ENCODE results near the gene OR2T3.
"Not testable (repeated sequence)": the region's sequence is repeated elsewhere in the genome, so short reads cannot be mapped to it uniquely, and the experiment has no call there.

The OR2T3 gene

GRCh38 chr1:248449821-248450465 is 23.2 kb upstream of the OR2T3 start:
- H3K4me3 Mint-ChIP-seq; H3K36me3 Mint-ChIP-seq (ENCODE audit: low read depth); H3K27me3 Mint-ChIP-seq; H3K4me1 Mint-ChIP-seq (ENCODE audit: low read depth); H3K9me3 Mint-ChIP-seq; H3K27ac Mint-ChIP-seq; intact Hi-C loops (cut with micrococcal nuclease): not testable (repeated sequence)

DNA sequence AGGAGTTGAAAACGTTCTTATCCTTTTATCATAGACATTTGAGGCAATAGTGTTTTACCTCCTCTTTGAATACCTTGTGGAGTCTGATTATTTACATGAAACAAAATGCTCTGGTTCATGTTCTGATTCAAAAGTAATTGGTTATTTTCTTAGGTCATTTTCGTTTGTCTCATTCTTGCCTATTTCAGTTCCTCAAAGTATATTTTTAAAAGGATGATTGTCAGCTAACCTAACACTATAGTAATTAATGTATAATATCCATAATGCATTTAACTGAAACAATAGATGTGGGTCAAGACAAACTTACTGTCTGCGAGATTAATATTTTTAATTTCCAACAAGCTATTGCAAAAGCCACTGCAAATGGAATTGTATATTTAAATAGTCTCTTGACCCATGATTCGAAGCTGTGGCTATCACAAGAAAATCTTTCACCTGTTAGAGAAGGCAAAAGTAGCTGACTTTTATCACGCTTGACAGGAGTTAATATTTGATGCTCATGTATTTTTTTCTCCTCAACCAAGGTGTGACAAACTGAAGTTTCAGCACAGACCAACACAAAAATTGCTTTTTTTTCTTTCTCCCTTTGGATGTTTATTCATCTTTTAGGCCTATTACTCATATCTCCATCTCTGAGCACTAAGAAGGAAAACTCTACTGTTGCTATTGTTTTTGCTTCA is 22.5 kb upstream of the OR2T3 start:
- H3K9me3 Mint-ChIP-seq; H3K4me3 Mint-ChIP-seq; intact Hi-C loops (cut with micrococcal nuclease); H3K27me3 Mint-ChIP-seq; H3K36me3 Mint-ChIP-seq (ENCODE audit: low read depth); H3K4me1 Mint-ChIP-seq (ENCODE audit: low read depth); H3K27ac Mint-ChIP-seq: not testable (repeated sequence)

GRCh38 chr1:248453619-248454018 is 19.5 kb upstream of the OR2T3 start:
- intact Hi-C loops (cut with micrococcal nuclease); H3K4me3 Mint-ChIP-seq; H3K36me3 Mint-ChIP-seq (ENCODE audit: low read depth); H3K27me3 Mint-ChIP-seq; H3K9me3 Mint-ChIP-seq; H3K4me1 Mint-ChIP-seq (ENCODE audit: low read depth); H3K27ac Mint-ChIP-seq: not testable (repeated sequence)

- H3K4me3 Mint-ChIP-seq; H3K27me3 Mint-ChIP-seq; H3K27ac Mint-ChIP-seq; H3K9me3 Mint-ChIP-seq; H3K4me1 Mint-ChIP-seq (ENCODE audit: low read depth); intact Hi-C loops (cut with micrococcal nuclease); H3K36me3 Mint-ChIP-seq (ENCODE audit: low read depth): not testable (repeated sequence)
Measured at GRCh38 chr1:248455045-248455444, 18.1 kb upstream of the OR2T3 start.

DNA sequence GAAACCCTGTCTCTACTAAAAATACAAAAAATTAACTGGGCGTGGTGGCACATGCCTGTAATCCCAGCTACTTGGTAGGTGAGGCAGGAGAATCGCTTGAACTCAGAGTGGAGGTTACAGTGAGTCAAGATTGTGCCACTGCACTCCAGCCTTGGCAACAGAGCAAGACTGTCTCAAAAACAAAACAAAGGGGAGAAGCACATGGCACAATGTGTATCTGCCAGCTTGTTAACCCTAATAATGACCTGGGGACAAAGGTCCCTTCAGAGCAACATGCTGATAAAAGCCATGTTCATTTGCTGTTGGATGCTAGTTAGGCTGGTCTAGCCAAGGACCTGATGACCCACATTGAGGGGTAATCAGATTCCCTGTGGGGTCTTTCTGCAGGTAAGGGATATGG is 16.5 kb upstream of the OR2T3 start:
- H3K27ac Mint-ChIP-seq; H3K4me3 Mint-ChIP-seq; intact Hi-C loops (cut with micrococcal nuclease); H3K4me1 Mint-ChIP-seq (ENCODE audit: low read depth); H3K9me3 Mint-ChIP-seq; H3K36me3 Mint-ChIP-seq (ENCODE audit: low read depth); H3K27me3 Mint-ChIP-seq: not testable (repeated sequence)

DNA sequence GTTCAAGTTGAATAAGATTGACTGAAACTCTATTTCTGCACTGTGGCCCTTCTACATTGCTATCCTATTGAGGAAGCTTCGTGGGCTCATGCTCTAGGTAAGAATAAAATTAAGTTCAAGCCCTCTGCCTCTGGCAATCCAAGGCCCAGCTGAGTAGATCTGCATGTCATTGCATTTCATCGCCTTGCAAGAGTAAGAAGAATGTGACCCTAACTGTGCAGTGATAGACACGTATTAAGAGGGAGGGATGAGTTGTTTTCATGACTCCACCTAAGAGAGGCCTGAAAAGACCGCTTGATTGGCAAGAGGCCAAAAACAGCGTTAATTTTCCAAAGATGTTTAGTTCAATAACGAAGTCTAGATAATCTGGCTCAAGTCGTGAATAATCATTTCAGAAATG is 14.0 kb upstream of the OR2T3 start:
- H3K27ac Mint-ChIP-seq; H3K4me3 Mint-ChIP-seq; H3K4me1 Mint-ChIP-seq (ENCODE audit: low read depth); H3K27me3 Mint-ChIP-seq; intact Hi-C loops (cut with micrococcal nuclease); H3K9me3 Mint-ChIP-seq; H3K36me3 Mint-ChIP-seq (ENCODE audit: low read depth): not testable (repeated sequence)

DNA sequence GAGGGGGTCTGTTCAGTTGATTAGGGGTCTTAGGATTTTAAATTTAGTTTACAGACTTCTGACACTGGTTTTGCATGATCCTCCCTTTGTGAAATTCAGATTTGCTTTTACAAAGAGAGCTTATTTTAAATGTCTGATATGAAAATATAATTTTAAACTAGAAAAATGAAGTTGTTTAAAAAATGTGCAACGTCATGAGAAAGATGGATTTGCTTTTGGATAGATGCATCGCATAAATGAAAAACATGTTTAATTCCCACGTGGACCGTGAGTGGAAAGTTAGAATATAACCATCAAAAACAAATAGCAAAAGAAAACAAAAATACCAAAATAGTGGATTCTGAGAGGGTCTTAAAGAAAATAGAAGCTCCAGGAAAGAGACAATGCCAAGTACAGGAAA is 2.0 kb upstream of the OR2T3 start:
- Mint-ChIP-seq H3K27me3 (peaks cover 3% of the 10 kb centered on the region), H3K4me1 (ENCODE audit: low read depth) (no peaks in the 10 kb centered on the region), H3K36me3 (ENCODE audit: low read depth) (no peaks in the 10 kb centered on the region), H3K27ac (no peak overlapping the region), H3K9me3 (no peaks in the 10 kb centered on the region), H3K4me3 (no peak overlapping the region)
- intact Hi-C loops (cut with micrococcal nuclease) = no loop called here

GRCh38 chr1:248472111-248472510 is 1.0 kb upstream of the OR2T3 start:
- H3K27me3 Mint-ChIP-seq; H3K4me1 Mint-ChIP-seq (ENCODE audit: low read depth); H3K9me3 Mint-ChIP-seq; H3K36me3 Mint-ChIP-seq (ENCODE audit: low read depth); intact Hi-C loops (cut with micrococcal nuclease); H3K27ac Mint-ChIP-seq; H3K4me3 Mint-ChIP-seq: not testable (repeated sequence)

DNA sequence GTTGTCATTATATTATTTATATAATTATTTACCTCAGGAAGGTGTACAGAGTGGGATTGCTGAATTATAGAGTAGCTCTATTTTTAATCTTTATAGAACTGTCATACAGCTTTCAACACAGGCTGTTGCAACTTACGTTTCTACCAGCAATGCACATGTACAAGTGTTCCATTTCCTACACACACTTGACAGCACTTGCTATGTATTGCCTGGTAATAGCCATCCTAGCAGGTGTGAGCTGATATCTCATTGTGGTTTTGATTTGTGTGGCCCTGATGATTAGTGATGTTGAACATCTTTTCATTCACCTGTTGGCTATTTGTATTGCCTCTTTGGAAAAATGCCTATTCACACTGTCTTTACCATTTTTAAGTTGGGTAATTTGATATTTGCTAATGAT is 2.5 kb downstream of the OR2T3 start:
- H3K4me1 Mint-ChIP-seq (ENCODE audit: low read depth); H3K27ac Mint-ChIP-seq; H3K27me3 Mint-ChIP-seq; H3K9me3 Mint-ChIP-seq; H3K36me3 Mint-ChIP-seq (ENCODE audit: low read depth); H3K4me3 Mint-ChIP-seq; intact Hi-C loops (cut with micrococcal nuclease): not testable (repeated sequence)

- H3K27ac Mint-ChIP-seq = peak overlapping the region; percentile 59
- H3K36me3 Mint-ChIP-seq (ENCODE audit: low read depth); H3K27me3 Mint-ChIP-seq; intact Hi-C loops (cut with micrococcal nuclease); H3K9me3 Mint-ChIP-seq: not testable (repeated sequence)
- H3K4me1 Mint-ChIP-seq (ENCODE audit: low read depth) = peaks cover 15% of the 10 kb centered on the region
- H3K4me3 Mint-ChIP-seq = peak overlapping the region; percentile 68
Measured at GRCh38 chr1:248481686-248482579, 8.8 kb downstream of the OR2T3 start.

DNA sequence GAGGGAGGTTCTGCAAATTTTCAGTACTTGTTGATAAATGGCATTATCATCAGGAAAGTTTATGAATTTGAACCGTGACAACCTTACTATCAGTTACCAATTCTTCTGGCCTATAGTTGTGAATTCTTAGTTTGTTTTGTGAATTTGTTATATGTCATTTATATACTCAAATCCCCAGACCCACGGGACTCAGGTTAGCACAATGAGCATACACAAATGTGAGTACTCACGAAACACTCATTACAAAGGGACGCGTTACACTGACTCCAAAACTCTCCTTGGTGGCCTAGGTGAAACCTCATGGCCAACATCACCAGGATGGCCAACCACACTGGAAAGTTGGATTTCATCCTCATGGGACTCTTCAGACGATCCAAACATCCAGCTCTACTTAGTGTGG is 15.1 kb downstream of the OR2T3 start, which contains the start of gene OR2T5:
TSS of gene OR2T5 (plus strand) at position 301 of the 400 bp plus-strand sequence. CDS start at position 301, 0 bp downstream.
- intact Hi-C loops (cut with micrococcal nuclease); H3K36me3 Mint-ChIP-seq (ENCODE audit: low read depth); H3K4me3 Mint-ChIP-seq; H3K27me3 Mint-ChIP-seq; H3K9me3 Mint-ChIP-seq; H3K4me1 Mint-ChIP-seq (ENCODE audit: low read depth); H3K27ac Mint-ChIP-seq: not testable (repeated sequence)

GRCh38 chr1:248496661-248497060 is 23.5 kb downstream of the OR2T3 start:
- H3K36me3 Mint-ChIP-seq (ENCODE audit: low read depth); H3K4me3 Mint-ChIP-seq; H3K9me3 Mint-ChIP-seq; H3K27ac Mint-ChIP-seq; H3K27me3 Mint-ChIP-seq; intact Hi-C loops (cut with micrococcal nuclease); H3K4me1 Mint-ChIP-seq (ENCODE audit: low read depth): not testable (repeated sequence)

GRCh38 chr1:248500305-248501035 is 27.3 kb downstream of the OR2T3 start:
- intact Hi-C loops (cut with micrococcal nuclease); H3K27me3 Mint-ChIP-seq; H3K9me3 Mint-ChIP-seq; H3K36me3 Mint-ChIP-seq (ENCODE audit: low read depth); H3K27ac Mint-ChIP-seq; H3K4me1 Mint-ChIP-seq (ENCODE audit: low read depth); H3K4me3 Mint-ChIP-seq: not testable (repeated sequence)

DNA sequence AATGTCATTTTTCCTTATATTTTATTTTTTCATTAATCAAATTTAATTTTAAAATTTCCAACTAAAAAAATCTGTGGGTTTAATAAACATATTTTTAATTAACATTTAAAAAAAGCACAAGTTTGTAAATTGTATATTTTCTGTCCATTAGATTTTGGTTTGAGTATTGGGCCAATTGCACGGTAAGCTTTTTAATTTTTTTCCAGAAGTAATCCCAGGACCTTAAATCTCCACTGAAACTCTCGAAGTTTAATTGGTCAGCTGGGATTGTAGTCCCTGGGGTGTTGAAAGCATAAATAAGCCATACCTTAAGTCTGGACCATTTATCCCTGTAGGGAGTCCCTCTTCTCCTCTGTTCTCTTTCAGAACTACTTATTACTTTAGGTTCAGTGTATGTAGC is 34.6 kb downstream of the OR2T3 start, which contains the start of gene OR2G6:
TSS of gene OR2G6 (plus strand) at position 301 of the 400 bp plus-strand sequence. CDS start 13,574 bp downstream, outside the sequence.
- not testable (repeated sequence) for H3K4me3 Mint-ChIP-seq; H3K36me3 Mint-ChIP-seq (ENCODE audit: low read depth)

More for the DNA sequence above, 34.6 kb downstream of the OR2T3 start, which contains the start of gene OR2G6:
- H3K27me3 Mint-ChIP-seq; H3K27ac Mint-ChIP-seq; intact Hi-C loops (cut with micrococcal nuclease); H3K9me3 Mint-ChIP-seq; H3K4me1 Mint-ChIP-seq (ENCODE audit: low read depth): not testable (repeated sequence)

All from dendritic cell treated with granulocyte-macrophage colony-stimulating factor and Interleukin-4, amounts not matched to agents 40 ng/mL and 50 ng/mL, for 4 days (primary cell).